Endodermal cell (in vitro differentiated cells): ENCODE measurements around the gene PLXNB2. TPM values are rescaled to one million over a fixed set of nuclear protein-coding genes. Genes with fewer than 3 reads are reported as not detected.

Experiments
- DNase-seq: peaks from one replicate; pipeline ENCODE4 v3.0.0-alpha.2; 2017
- H3K27ac ChIP-seq: 2 replicates; pipeline ENCODE4 v1.5.1; 2013; ENCODE audit warnings: mild to moderate bottlenecking, low read depth, low read length, moderate library complexity
- H3K27me3 ChIP-seq: 2 replicates; pipeline ENCODE4 v1.6.1; 2013; ENCODE audit warnings: mild to moderate bottlenecking, low read length, moderate library complexity; ENCODE audit not compliant: insufficient read depth, control insufficient read depth, poor library complexity, severe bottlenecking
- H3K36me3 ChIP-seq: 2 replicates; pipeline ENCODE4 v1.7.0; 2013; ENCODE audit warnings: mild to moderate bottlenecking, low read length, moderate library complexity; ENCODE audit not compliant: control insufficient read depth, insufficient read depth
- H3K4me1 ChIP-seq: one replicate; pipeline ENCODE4 v1.7.0; 2013; ENCODE audit warnings: low read length; ENCODE audit not compliant: control insufficient read depth, insufficient read depth
- H3K4me3 ChIP-seq: 2 replicates; pipeline ENCODE4 v1.5.1; 2013; ENCODE audit warnings: mild to moderate bottlenecking, low read length, moderate library complexity
- H3K9ac ChIP-seq: 2 replicates; pipeline ENCODE4 v1.6.1; 2013; ENCODE audit warnings: mild to moderate bottlenecking, low read length, moderate library complexity; ENCODE audit not compliant: poor library complexity, severe bottlenecking; ENCODE audit errors: extremely low read depth
- H3K9me3 ChIP-seq: 2 replicates; pipeline ENCODE4 v1.6.1; 2013; ENCODE audit warnings: mild to moderate bottlenecking, low read length, moderate library complexity; ENCODE audit not compliant: control insufficient read depth
- H3K27ac Mint-ChIP-seq: 2 replicates; pipeline ENCODE4 v1.8.0; 2020; ENCODE audit warnings: mixed read lengths
- H3K27me3 Mint-ChIP-seq: 2 replicates; pipeline ENCODE4 v1.8.0; 2021; ENCODE audit warnings: mild to moderate bottlenecking, mixed read lengths; ENCODE audit not compliant: insufficient read depth
- H3K36me3 Mint-ChIP-seq: 2 replicates; pipeline ENCODE4 v1.8.0; 2020; ENCODE audit warnings: low read depth, mixed read lengths
- H3K4me1 Mint-ChIP-seq: 2 replicates; pipeline ENCODE4 v1.8.0; 2020; ENCODE audit warnings: mixed read lengths
- H3K4me3 Mint-ChIP-seq: 2 replicates; pipeline ENCODE4 v1.8.0; 2020; ENCODE audit warnings: mild to moderate bottlenecking, moderate library complexity, mixed read lengths
- H3K9me3 Mint-ChIP-seq: 2 replicates; pipeline ENCODE4 v1.8.0; 2020; ENCODE audit warnings: mild to moderate bottlenecking, mixed read lengths
- WGBS, 2 experiments: methylation state at CpG; one replicate each; pipeline versions ENCODE4 v1.1.5 to v1.1.7; 2013; ENCODE audit warnings: missing lambda C conversion rate in 2 of 2, mixed read lengths in 1 of 2; ENCODE audit not compliant: insufficient coverage in 1 of 2, insufficient read length in 1 of 2; 5-methylcytosine and 5-hydroxymethylcytosine counted together
- total RNA-seq, 2 donors: library from RNA; stranded (reverse); fragmentation: NEBNext Ultra II Directional in 1 of 2; extraction: Animal tissue kit (Norgen Biotek cat#: 25700) in 1 of 2; gene quantifications; 2 replicates in 1 of 2; 3 replicates in 1 of 2; pipeline ENCODE4 v1.2.1, GENCODE V29; 2021
- TF ChIP-seq, protein P1 (sequence below): fragments of 200-600 bp; sonication (generic); conservative IDR thresholded peaks from 2 replicates; pipeline ENCODE4 v1.5.0; 2021; ENCODE audit warnings: antibody characterized with exemption, mild to moderate bottlenecking

Gene PLXNB2
- total RNA-seq, 2 donors from 2014 or later = 94.7 to 97.7 TPM

GRCh38 chr22:50313021-50313420 is 5.6 kb upstream of the PLXNB2 start:
- Histone ChIP-seq H3K4me3 (no peak overlapping the region), H3K27ac (no peak overlapping the region), H3K9ac (no peak overlapping the region), H3K27me3 (no peaks in the 10 kb centered on the region), H3K4me1 (no peaks in the 10 kb centered on the region), H3K36me3 (no peaks in the 10 kb centered on the region), H3K9me3 (no peaks in the 10 kb centered on the region)
- DNase-seq = no peak
- H3K27me3 Mint-ChIP-seq = peaks cover 1% of the 10 kb centered on the region
- H3K36me3 Mint-ChIP-seq = no peaks in the 10 kb centered on the region
- WGBS, 2 experiments = 86% methylated on average over 7 of the region's 7 CpGs; no CpG with 5 or more reads in 1 of the 2 experiments
- H3K4me1 Mint-ChIP-seq = peaks cover 8% of the 10 kb centered on the region
- H3K27ac Mint-ChIP-seq = no peak overlapping the region
- no peak overlapping the region for H3K4me3 Mint-ChIP-seq
- H3K9me3 Mint-ChIP-seq = no peaks in the 10 kb centered on the region
- TF ChIP-seq, protein P1, sequence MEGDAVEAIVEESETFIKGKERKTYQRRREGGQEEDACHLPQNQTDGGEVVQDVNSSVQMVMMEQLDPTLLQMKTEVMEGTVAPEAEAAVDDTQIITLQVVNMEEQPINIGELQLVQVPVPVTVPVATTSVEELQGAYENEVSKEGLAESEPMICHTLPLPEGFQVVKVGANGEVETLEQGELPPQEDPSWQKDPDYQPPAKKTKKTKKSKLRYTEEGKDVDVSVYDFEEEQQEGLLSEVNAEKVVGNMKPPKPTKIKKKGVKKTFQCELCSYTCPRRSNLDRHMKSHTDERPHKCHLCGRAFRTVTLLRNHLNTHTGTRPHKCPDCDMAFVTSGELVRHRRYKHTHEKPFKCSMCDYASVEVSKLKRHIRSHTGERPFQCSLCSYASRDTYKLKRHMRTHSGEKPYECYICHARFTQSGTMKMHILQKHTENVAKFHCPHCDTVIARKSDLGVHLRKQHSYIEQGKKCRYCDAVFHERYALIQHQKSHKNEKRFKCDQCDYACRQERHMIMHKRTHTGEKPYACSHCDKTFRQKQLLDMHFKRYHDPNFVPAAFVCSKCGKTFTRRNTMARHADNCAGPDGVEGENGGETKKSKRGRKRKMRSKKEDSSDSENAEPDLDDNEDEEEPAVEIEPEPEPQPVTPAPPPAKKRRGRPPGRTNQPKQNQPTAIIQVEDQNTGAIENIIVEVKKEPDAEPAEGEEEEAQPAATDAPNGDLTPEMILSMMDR = no peak

DNA sequence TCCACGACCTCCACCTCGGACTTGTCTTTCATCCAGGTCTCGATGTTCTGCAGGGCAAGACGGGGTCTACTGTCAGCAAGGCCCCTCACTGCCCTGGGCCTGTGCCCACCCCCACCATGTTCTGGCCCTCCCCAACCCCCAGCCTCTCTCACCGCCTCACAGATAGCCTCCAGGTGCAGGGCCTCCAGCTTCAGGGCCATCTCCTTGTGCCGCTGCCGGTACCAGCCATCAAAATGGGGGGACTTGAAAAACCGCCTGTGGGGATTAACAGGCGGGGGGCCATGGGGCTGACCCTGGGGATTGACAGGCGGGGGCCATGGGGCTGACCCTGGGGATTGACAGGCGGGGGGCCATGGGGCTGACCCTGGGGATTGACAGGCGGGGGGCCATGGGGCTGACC is 4.9 kb upstream of the PLXNB2 start:
- no peak overlapping the region for H3K27ac Mint-ChIP-seq
- H3K4me3 ChIP-seq = no peak overlapping the region
- no peaks in the 10 kb centered on the region for H3K36me3 ChIP-seq
- H3K9me3 ChIP-seq = no peaks in the 10 kb centered on the region
- no peak overlapping the region for H3K9ac ChIP-seq
- DNase-seq = no peak
- H3K9me3 Mint-ChIP-seq = no peaks in the 10 kb centered on the region
- TF ChIP-seq, protein P1 = no peak
- H3K4me1 Mint-ChIP-seq = peaks cover 8% of the 10 kb centered on the region
- H3K27ac ChIP-seq = no peak overlapping the region
- H3K36me3 Mint-ChIP-seq = no peaks in the 10 kb centered on the region
- H3K4me1 ChIP-seq = no peaks in the 10 kb centered on the region
- H3K4me3 Mint-ChIP-seq = no peak overlapping the region
- WGBS, 2 experiments = 95 to 100% methylated on average over 4 to 9 of the region's 12 CpGs
- no peaks in the 10 kb centered on the region for H3K27me3 ChIP-seq
- H3K27me3 Mint-ChIP-seq = peaks cover 1% of the 10 kb centered on the region

- Histone ChIP-seq H3K4me3 (no peak overlapping the region), H3K4me1 (no peaks in the 10 kb centered on the region), H3K36me3 (no peaks in the 10 kb centered on the region), H3K27ac (no peak overlapping the region), H3K9ac (no peak overlapping the region), H3K9me3 (no peaks in the 10 kb centered on the region), H3K27me3 (no peaks in the 10 kb centered on the region)
- no peak overlapping the region for H3K27ac Mint-ChIP-seq
- no peaks in the 10 kb centered on the region for H3K9me3 Mint-ChIP-seq
- DNase-seq = no peak
- peaks cover 1% of the 10 kb centered on the region for H3K27me3 Mint-ChIP-seq
- WGBS, 2 experiments = 92 to 95% methylated on average over 20 to 23 of the region's 23 CpGs
- H3K4me1 Mint-ChIP-seq = peaks cover 8% of the 10 kb centered on the region
- H3K36me3 Mint-ChIP-seq = no peaks in the 10 kb centered on the region
- H3K4me3 Mint-ChIP-seq = no peak overlapping the region
- TF ChIP-seq, protein P1 = no peak
Observed at GRCh38 chr22:50311606-50312351, 4.3 kb upstream of the PLXNB2 start.
